RWPE2 (cell line): ENCODE data around the gene SET.

ENCODE experiments used
- ATAC-seq: fragments of 200-7000 bp; cut with Tn5 transposase; 3 replicates; pipeline ENCODE4 v1.9.1; 2021; ENCODE audit warnings: low read depth
- DNase-seq: peaks from one replicate; pipeline ENCODE4 v3.0.0-alpha.2; 2020; ENCODE audit warnings: low spot score
- H3K27ac ChIP-seq: fragments of 450-650 bp; 2 replicates; pipeline ENCODE4 v1.5.1; 2017; ENCODE audit warnings: mild to moderate bottlenecking; ENCODE audit not compliant: poor library complexity, severe bottlenecking
- H3K27me3 ChIP-seq: fragments of 250-450 bp; sonication (Bioruptor Pico); 2 replicates; pipeline ENCODE4 v1.5.1; 2021; ENCODE audit warnings: mild to moderate bottlenecking, moderate library complexity; ENCODE audit not compliant: insufficient read depth, poor library complexity, severe bottlenecking
- H3K36me3 ChIP-seq: fragments of 250-450 bp; sonication (Bioruptor Pico); 2 replicates; pipeline ENCODE4 v1.5.1; 2020; ENCODE audit warnings: low read depth, mild to moderate bottlenecking, moderate library complexity
- H3K4me1 ChIP-seq: fragments of 250-450 bp; sonication (Bioruptor Pico); 2 replicates; pipeline ENCODE4 v1.5.1; 2021; ENCODE audit warnings: mild to moderate bottlenecking, moderate library complexity; ENCODE audit not compliant: insufficient read depth, poor library complexity, severe bottlenecking
- H3K4me3 ChIP-seq: fragments of 250-450 bp; sonication (Bioruptor Pico); 2 replicates; pipeline ENCODE4 v1.5.1; 2021; ENCODE audit warnings: mild to moderate bottlenecking, moderate library complexity; ENCODE audit not compliant: severe bottlenecking
- H3K9me3 ChIP-seq: fragments of 250-450 bp; sonication (Bioruptor Pico); 2 replicates; pipeline ENCODE4 v1.5.1; 2021; ENCODE audit warnings: mild to moderate bottlenecking, moderate library complexity; ENCODE audit not compliant: severe bottlenecking
- TF ChIP-seq, protein P1 (sequence below): fragments of 450-650 bp; IDR thresholded peaks from one replicate; pipeline ENCODE4 v1.5.1; 2017; ENCODE audit warnings: mild to moderate bottlenecking, moderate library complexity; ENCODE audit not compliant: poor library complexity, severe bottlenecking

The SET gene

DNA sequence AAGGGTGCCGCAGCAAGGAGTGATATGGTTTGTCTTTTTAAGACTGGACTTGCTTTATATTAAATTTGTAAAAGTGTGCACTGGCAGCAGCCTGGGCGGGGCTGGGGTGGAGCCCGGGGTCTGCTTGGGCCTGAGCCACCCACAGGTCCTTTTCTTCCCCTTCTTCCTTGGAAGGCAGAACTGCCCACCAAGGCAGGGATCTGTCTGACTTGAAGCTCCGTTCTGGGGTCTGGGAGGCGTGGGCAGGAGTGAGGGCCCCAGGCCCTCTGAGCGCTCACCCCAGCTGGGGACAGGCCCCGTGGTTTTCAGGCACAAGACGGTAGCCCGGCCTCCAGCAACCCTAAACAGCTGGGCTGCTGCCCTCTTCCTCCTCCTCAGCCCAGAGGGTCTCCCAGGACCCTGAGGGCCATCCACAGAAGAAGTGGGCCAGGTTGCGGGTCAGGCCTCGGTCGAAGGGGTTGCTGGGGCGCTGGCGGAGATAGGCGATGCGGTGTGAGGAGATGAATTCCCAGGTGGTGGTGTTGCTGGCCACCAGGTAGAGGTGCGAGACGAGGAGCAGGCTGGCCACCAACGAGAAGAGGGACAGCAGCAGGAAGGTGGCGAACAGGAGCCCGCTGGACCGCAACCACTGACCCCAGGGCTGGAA is 31.9 kb downstream of the SET start:
- H3K4me3 ChIP-seq = no peak overlapping the region
- no peaks in the 10 kb centered on the region for H3K9me3 ChIP-seq
- H3K4me1 ChIP-seq = no peaks in the 10 kb centered on the region
- no peaks in the 10 kb centered on the region; the same call in 1 of the 2 replicates for H3K36me3 ChIP-seq
- DNase-seq (no peak), ATAC-seq (no peak)
- H3K27ac ChIP-seq = no peak overlapping the region
- TF ChIP-seq, protein P1, sequence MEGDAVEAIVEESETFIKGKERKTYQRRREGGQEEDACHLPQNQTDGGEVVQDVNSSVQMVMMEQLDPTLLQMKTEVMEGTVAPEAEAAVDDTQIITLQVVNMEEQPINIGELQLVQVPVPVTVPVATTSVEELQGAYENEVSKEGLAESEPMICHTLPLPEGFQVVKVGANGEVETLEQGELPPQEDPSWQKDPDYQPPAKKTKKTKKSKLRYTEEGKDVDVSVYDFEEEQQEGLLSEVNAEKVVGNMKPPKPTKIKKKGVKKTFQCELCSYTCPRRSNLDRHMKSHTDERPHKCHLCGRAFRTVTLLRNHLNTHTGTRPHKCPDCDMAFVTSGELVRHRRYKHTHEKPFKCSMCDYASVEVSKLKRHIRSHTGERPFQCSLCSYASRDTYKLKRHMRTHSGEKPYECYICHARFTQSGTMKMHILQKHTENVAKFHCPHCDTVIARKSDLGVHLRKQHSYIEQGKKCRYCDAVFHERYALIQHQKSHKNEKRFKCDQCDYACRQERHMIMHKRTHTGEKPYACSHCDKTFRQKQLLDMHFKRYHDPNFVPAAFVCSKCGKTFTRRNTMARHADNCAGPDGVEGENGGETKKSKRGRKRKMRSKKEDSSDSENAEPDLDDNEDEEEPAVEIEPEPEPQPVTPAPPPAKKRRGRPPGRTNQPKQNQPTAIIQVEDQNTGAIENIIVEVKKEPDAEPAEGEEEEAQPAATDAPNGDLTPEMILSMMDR = no peak
- H3K27me3 ChIP-seq = no peaks in the 10 kb centered on the region

DNA sequence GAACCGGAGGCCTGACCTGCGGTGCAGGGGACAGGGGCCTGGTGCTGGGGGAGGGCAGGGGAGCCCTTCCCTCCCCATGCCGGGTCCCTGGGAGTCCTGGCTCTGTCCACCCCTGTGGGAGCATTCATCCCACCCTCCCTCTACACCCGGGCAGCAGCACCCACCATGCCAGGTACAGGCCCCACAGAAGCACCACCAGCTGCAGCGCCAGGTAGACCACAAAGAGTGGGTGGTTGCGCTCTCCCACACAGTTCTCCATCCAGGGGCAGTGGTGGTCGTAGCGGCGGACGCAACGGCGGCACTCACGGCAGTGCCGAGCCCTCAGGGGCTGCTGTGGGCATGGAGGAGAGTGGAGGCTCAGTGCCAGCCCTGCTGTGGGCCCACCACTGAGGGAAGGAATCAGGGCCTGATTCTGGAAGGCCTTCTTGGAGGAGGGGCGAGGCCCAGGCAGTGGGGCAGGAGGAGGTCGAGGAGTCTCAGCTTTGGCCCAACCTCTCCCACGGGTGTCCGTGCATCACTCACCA is 32.5 kb downstream of the SET start:
- TF ChIP-seq, protein P1 = no peak
- ATAC-seq (no peak), DNase-seq (no peak)
- Histone ChIP-seq H3K4me3 (no peak overlapping the region), H3K27me3 (no peaks in the 10 kb centered on the region), H3K27ac (no peak overlapping the region), H3K9me3 (no peaks in the 10 kb centered on the region), H3K36me3 (no peaks in the 10 kb centered on the region; the same call in 1 of the 2 replicates), H3K4me1 (no peaks in the 10 kb centered on the region)

DNA sequence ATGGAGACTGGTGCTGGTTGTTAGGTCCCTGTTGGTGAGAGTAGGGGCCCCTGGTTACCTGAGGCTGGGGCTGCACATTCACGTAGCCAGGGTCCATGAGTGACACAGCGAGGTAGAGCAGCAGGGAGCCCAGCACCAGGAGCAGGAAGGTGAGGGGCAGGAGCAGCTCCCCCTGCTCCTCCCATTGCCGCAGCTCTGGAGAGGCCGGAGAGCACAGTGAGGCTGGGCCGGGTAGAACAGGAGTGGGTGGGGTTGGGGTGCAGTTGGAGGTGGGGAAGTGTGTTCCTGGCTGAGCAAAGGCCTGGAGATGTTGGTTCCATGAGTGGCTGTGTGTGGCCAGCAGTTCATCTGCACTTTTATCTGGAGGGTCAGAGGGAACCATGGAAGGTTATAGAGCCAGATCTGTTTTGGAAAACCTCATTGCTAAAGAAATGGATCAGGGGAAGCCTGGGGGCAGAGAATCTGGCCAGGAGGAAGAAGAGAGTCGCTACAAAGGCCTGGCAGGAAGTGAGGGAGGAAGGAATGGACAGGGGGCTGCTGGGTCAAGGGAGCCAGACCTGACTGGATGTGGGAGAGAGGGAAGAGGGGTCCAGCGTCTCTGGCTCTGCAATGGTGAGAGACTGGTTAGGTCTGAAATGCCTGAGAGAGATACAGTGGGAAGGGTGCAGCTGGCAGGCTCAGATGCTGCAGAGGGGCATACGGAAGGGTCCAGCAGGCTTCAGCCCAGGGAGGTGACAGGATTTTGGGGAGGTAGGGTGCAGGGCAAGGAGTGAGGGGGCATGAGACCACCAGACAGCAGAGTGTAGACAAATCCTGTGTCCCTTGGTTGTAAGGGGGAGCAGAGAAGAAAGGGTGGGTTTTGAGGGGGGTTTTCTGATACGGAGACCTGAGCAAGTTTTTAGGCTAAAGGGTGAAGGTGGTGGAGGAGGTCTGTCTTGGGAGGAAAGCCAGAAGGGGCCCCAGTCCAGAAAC is 33.6 kb downstream of the SET start:
- ATAC-seq (no peak), DNase-seq (no peak)
- TF ChIP-seq, protein P1 = no peak
- Histone ChIP-seq H3K9me3 (no peaks in the 10 kb centered on the region), H3K4me3 (peak overlapping the region; percentile 56), H3K27me3 (no peaks in the 10 kb centered on the region), H3K4me1 (no peaks in the 10 kb centered on the region), H3K36me3 (no peaks in the 10 kb centered on the region), H3K27ac (peak overlapping the region; percentile 51)

DNA sequence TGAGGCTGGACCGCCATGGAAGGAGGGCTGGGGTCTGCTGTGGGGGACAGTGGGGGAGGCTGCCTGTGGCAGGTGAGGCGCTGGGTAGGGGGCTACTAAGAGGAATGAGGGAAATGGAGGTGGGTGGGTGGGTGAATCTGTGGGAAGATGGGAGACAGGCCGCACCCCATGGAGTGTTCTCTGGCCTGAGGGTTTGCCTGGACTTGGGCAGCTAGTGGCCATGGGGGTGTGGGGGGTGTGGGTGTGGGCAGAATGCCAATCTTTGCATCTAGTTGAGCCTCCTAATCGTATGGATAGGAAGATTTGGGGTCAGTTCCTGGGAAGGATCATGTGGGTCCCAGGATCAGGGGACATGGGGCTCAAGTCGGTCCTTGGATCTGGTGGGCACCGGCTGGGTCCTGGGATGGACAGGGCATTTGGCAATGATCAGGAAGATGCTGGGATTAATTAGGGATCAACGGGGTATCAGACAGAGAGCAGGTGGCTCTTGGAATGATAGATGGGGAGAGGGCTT is 34.4 kb downstream of the SET start:
- Histone ChIP-seq H3K4me1 (no peaks in the 10 kb centered on the region), H3K27me3 (no peaks in the 10 kb centered on the region), H3K27ac (peak overlapping the region; percentile 51), H3K36me3 (no peaks in the 10 kb centered on the region), H3K9me3 (no peaks in the 10 kb centered on the region), H3K4me3 (peak overlapping the region; percentile 56)
- TF ChIP-seq, protein P1 = no peak
- DNase-seq = no peak
- no peak for ATAC-seq
